GM12864 (cell line): ENCODE measurements around the gene PSEN1.

Experiments
- DNase-seq: peaks from one replicate; pipeline ENCODE4 v3.0.0-alpha.2; 2011; ENCODE audit warnings: low read depth
- H3K4me3 ChIP-seq: 2 replicates; pipeline ENCODE4 v1.5.1; 2011; ENCODE audit warnings: mild to moderate bottlenecking, low read depth, low read length, control low read depth
- TF ChIP-seq, protein P1 (sequence below): IDR thresholded peaks from 2 replicates; pipeline ENCODE4 v1.5.1; 2011; ENCODE audit warnings: low read depth, mild to moderate bottlenecking, moderate library complexity, low read length, control low read depth, inconsistent platforms; ENCODE audit errors: missing control alignments

The PSEN1 gene

DNA sequence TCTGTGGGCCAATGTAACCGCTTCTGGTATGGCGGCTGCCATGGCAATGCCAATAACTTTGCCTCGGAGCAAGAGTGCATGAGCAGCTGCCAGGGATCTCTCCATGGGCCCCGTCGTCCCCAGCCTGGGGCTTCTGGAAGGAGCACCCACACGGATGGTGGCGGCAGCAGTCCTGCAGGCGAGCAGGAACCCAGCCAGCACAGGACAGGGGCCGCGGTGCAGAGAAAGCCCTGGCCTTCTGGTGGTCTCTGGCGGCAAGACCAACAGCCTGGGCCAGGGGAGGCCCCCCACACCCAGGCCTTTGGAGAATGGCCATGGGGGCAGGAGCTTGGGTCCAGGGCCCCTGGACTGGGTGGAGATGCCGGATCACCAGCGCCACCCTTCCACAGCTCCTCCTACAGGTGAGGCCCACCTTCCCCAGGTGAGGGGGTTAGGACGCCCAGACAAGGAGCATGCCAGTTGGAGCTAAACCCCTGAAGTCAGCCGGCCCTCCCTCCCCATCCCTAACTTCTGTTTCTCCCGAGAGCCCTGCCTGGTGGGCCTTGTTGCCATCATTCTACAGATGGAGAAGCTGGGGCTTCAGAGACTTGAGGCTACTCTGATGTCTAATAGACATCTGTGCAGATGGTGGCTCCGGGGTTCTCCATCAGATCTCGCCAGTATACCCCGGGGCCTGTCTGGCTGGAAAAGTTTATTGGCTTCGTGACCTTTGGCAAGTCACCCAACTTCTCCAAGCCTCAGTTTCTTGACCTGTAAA lies 126.3 kb downstream of the PSEN1 start:
- DNase-seq: no peak
- H3K4me3 ChIP-seq: no peak overlapping the region
- TF ChIP-seq, protein P1, sequence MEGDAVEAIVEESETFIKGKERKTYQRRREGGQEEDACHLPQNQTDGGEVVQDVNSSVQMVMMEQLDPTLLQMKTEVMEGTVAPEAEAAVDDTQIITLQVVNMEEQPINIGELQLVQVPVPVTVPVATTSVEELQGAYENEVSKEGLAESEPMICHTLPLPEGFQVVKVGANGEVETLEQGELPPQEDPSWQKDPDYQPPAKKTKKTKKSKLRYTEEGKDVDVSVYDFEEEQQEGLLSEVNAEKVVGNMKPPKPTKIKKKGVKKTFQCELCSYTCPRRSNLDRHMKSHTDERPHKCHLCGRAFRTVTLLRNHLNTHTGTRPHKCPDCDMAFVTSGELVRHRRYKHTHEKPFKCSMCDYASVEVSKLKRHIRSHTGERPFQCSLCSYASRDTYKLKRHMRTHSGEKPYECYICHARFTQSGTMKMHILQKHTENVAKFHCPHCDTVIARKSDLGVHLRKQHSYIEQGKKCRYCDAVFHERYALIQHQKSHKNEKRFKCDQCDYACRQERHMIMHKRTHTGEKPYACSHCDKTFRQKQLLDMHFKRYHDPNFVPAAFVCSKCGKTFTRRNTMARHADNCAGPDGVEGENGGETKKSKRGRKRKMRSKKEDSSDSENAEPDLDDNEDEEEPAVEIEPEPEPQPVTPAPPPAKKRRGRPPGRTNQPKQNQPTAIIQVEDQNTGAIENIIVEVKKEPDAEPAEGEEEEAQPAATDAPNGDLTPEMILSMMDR: no peak

DNA sequence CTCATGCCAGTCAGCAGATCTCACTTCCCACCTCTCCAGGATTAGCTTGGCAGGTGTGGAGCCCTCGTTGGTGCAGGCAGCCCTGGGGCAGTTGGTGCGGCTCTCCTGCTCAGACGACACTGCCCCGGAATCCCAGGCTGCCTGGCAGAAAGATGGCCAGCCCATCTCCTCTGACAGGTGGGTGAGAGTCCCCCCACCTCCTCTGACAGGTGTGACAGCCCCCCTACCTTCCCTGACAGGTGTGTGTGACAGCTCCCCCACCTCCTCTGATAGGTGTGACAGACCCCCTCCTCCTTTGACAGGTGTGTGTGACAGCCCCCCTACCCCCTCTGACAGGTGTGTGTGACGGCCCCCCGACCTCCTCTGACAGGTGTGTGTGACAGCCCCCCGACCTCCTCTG lies 127.3 kb downstream of the PSEN1 start:
- TF ChIP-seq, protein P1: no peak
- no peak for DNase-seq
- H3K4me3 ChIP-seq: no peak overlapping the region

DNA sequence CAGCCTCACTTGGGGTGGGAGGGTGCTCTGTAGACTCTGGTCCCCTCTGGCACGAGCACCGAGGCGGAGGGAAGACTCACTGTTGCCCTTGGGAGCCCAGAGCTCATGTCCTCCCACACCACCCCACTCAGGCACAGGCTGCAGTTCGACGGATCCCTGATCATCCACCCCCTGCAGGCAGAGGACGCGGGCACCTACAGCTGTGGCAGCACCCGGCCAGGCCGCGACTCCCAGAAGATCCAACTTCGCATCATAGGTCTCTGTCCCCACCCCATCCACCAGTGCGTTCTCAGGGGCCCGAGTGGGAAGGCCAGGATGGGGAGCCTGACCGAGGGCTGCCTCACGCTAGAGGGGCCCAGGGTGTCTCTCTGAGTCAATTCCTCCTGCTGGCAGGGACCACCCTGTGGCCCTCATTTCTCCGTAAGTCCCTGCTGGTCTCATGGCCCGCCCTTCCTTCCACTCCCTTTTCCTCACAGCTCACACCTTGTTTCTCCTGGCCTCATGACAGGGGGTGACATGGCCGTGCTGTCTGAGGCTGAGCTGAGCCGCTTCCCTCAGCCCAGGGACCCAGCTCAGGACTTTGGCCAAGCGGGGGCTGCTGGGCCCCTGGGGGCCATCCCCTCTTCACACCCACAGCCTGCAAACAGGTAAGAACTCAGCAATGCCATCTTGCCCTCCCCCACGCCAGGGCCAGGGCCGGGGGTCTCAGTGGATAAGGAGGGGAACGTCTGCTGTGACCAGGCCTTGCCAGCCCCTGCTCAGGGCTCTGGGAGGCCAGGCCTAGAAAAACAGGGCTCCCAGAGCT lies 128.0 kb downstream of the PSEN1 start:
- DNase-seq: no peak
- no peak overlapping the region for H3K4me3 ChIP-seq
- TF ChIP-seq, protein P1: no peak

DNA sequence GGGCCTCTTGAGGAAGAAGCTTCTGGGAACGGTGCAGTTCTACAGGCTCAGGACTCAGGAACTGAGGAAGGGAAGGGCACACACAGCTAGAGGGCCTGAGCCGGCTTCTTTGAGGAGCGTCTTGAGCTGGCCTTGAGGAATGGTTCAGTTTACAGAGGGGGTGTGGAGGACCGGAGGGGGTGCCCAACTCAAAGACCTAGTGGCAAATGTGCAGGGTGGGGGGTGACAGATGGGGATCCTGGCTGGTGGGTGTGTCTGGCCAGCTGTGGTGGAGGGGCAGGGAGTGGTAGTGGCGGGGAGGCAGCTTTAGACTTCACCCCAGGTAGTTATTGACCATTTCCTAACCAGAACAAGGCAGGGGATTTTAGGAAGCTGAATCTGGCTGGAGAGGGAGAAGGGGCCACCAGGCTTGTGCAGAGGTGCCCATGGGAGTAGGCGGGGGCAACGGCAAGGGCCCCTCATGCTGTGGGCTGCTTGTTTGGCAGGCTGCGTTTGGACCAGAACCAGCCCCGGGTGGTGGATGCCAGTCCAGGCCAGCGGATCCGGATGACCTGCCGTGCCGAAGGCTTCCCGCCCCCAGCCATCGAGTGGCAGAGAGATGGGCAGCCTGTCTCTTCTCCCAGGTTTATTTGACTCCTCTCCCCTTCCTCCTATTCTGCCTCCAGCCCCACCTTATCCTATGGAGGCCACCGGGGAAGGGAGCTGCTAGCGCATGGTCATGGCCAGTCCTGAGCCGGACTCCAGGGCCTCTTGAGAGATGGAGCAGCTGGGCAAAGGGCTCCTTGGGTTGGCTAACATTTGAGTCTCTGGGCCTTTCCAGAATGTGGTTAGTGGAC lies 128.8 kb downstream of the PSEN1 start:
- TF ChIP-seq, protein P1: no peak
- no peak overlapping the region for H3K4me3 ChIP-seq
- no peak for DNase-seq

DNA sequence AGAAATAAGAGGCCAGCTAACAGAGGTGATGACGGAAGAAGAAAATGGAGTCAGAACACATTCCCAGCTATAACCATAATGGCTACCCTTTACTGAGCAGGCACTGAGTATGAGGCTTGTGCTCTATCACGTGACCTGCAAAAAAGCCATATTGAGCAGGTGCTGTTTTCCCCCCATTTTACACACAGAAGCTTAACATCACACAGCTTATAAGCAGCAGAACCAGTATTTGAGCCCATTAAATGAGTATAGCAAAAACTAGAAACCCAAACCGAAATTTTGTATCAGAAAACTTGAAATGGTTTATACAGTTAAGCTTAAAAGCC lies 129.4 kb downstream of the PSEN1 start:
- DNase-seq: no peak
- TF ChIP-seq, protein P1: no peak
- H3K4me3 ChIP-seq: no peak overlapping the region

DNA sequence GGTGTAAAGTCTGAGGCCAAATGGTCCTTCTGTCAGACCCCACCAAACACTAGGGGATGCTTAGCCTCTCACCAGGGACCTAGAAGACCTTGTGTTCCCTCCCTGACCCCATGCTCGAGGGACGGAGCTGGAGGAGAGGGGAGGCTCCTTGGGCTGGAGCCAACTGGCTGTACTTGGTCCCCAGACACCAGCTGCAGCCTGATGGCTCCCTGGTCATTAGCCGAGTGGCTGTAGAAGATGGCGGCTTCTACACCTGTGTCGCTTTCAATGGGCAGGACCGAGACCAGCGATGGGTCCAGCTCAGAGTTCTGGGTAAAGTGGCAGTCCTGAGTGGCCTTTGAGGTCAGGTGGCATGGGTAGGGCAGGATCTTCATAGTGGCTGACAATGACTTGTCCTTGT lies 130.0 kb downstream of the PSEN1 start:
- TF ChIP-seq, protein P1: no peak
- no peak overlapping the region for H3K4me3 ChIP-seq
- no peak for DNase-seq
